Esophagus squamous epithelium (tissue), 5 donors: Measurements from ENCODE around the gene ACOT11. TPM values are rescaled to one million over a fixed set of nuclear protein-coding genes. Genes with fewer than 3 reads are reported as not detected.

Experiments used
- DNase-seq: peaks from one replicate; lab custom pipeline; 2025; lab: John Stamatoyannopoulos, UW
- H3K27ac ChIP-seq, 4 donors: fragments of 200-600 bp; sonication (generic); one replicate each; pipeline ENCODE4 v1.5.1; 2016 to 2019; ENCODE audit warnings: mild to moderate bottlenecking in 1 of 4
- H3K27me3 ChIP-seq, 4 donors: fragments of 200-600 bp; sonication (generic); 1 replicate in 3 of 4; 2 replicates in 1 of 4; pipeline versions ENCODE4 v1.5.1 to v1.6.0; 2017 to 2021; ENCODE audit warnings: antibody characterized with exemption in 1 of 4
- H3K36me3 ChIP-seq, 3 donors: fragments of 200-600 bp; sonication (generic); one replicate each; pipeline ENCODE4 v1.5.1; 2016 to 2019
- H3K4me1 ChIP-seq, 3 donors: fragments of 200-600 bp; sonication (generic); one replicate each; pipeline ENCODE4 v1.5.1; 2017 to 2019
- H3K4me3 ChIP-seq, 4 donors: fragments of 200-600 bp; sonication (generic); 1 replicate in 3 of 4; 2 replicates in 1 of 4; pipeline ENCODE4 v1.5.1; 2016 to 2019; ENCODE audit warnings: mild to moderate bottlenecking in 2 of 4, moderate library complexity in 1 of 4
- H3K9me3 ChIP-seq, 3 donors: fragments of 200-600 bp; sonication (generic); one replicate each; pipeline ENCODE4 v1.5.1; 2016 to 2019
- CTCF ChIP-seq, 6 experiments: fragments of 450-650 bp in 4 of 6; fragments of 200-600 bp in 2 of 6; sonication (generic) in 2 of 6; IDR thresholded peaks; one replicate each; pipeline ENCODE4 v1.5.1; 2016 to 2019; ENCODE audit warnings: antibody characterized with exemption in 6 of 6, mild to moderate bottlenecking in 4 of 6, moderate library complexity in 4 of 6
- POLR2A ChIP-seq, 4 donors: fragments of 450-650 bp; IDR thresholded peaks; one replicate each; pipeline ENCODE4 v1.6.1; 2017; ENCODE audit warnings: antibody characterized with exemption in 4 of 4, mild to moderate bottlenecking in 4 of 4, moderate library complexity in 3 of 4
- WGBS, 2 donors: methylation state at CpG; one replicate each; pipeline ENCODE4 v1.1.5; 2018; 5-methylcytosine and 5-hydroxymethylcytosine counted together
- intact Hi-C: fragments of 100-400 bp; cut with DNase I; formaldehyde crosslinking; loops from one replicate; pipeline ENCODE4 v1.15.0; 2022
- total RNA-seq, 4 donors: library from RNA; depleted of rRNA; stranded (reverse); fragments of >200 nt; gene quantifications; one replicate each; pipeline ENCODE4 v1.1.0, GENCODE V29; 2016
- donor health status: DM: yes; HTN: yes; CAD: no.

Gene ACOT11
- total RNA-seq, 4 donors from 2014 or later = 10.1 to 33.9 (median 20.3) TPM

- Histone ChIP-seq H3K9me3 (no peaks in the 10 kb centered on the region), H3K36me3 (peaks cover 0 to 52% (median 0%) of the 10 kb centered on the region in 3 donors), H3K4me1 (peaks cover 11 to 28% (median 18%) of the 10 kb centered on the region in 3 donors), H3K4me3 (no peak overlapping the region), H3K27ac (no peak overlapping the region), H3K27me3 (no peaks in the 10 kb centered on the region)
- DNase-seq = no peak
- TF ChIP-seq POLR2A (IDR thresholded peaks at IDR 0.05) = no peak
- no peak for TF ChIP-seq CTCF (IDR thresholded peaks at IDR 0.05)
- intact Hi-C loops = no loop called here
- 75% methylated on average over 5 to 11 of the region's 15 CpGs for WGBS, 2 donors
Measured at GRCh38 chr1:54585181-54586066, 37.4 kb downstream of the ACOT11 start.

GRCh38 chr1:54588377-54588776 is 40.3 kb downstream of the ACOT11 start:
- Histone ChIP-seq H3K27me3 (no peaks in the 10 kb centered on the region), H3K4me1 (no peaks in the 10 kb centered on the region), H3K9me3 (no peaks in the 10 kb centered on the region), H3K4me3 (no peak overlapping the region), H3K36me3 (peaks cover 0 to 74% (median 0%) of the 10 kb centered on the region in 3 donors), H3K27ac (no peak overlapping the region)
- 67 to 79% methylated on average over 2 of the region's 2 CpGs for WGBS, 2 donors
- TF ChIP-seq POLR2A (IDR thresholded peaks at IDR 0.05) (no peak), CTCF (IDR thresholded peaks at IDR 0.05) (no peak)
- no peak for DNase-seq
- intact Hi-C loops = no loop called here

- 86 to 93% methylated on average over 3 to 4 of the region's 5 CpGs for WGBS, 2 donors
- H3K4me3 ChIP-seq = no peak overlapping the region
- H3K27me3 ChIP-seq = no peaks in the 10 kb centered on the region
- no peak for DNase-seq
- H3K36me3 ChIP-seq = peaks cover 0 to 78% (median 5%) of the 10 kb centered on the region in 3 donors
- TF ChIP-seq CTCF (IDR thresholded peaks at IDR 0.05) (no peak), POLR2A (IDR thresholded peaks at IDR 0.05) (no peak)
- no peaks in the 10 kb centered on the region for H3K4me1 ChIP-seq
- H3K27ac ChIP-seq = no peak overlapping the region
- intact Hi-C loops = no loop called here
- no peaks in the 10 kb centered on the region for H3K9me3 ChIP-seq
Measured at GRCh38 chr1:54591127-54591756, 43.2 kb downstream of the ACOT11 start.

GRCh38 chr1:54593571-54594160 is 45.6 kb downstream of the ACOT11 start:
- TF ChIP-seq CTCF (IDR thresholded peaks at IDR 0.05) (no peak), POLR2A (IDR thresholded peaks at IDR 0.05) (no peak)
- peaks cover 0 to 81% (median 6%) of the 10 kb centered on the region in 3 donors for H3K36me3 ChIP-seq
- no peak overlapping the region for H3K27ac ChIP-seq
- no peaks in the 10 kb centered on the region for H3K4me1 ChIP-seq
- no peaks in the 10 kb centered on the region for H3K9me3 ChIP-seq
- intact Hi-C loops = no loop called here
- no peaks in the 10 kb centered on the region for H3K27me3 ChIP-seq
- no peak overlapping the region for H3K4me3 ChIP-seq
- WGBS, 2 donors = 90% methylated on average over 2 of the region's 10 CpGs; no CpG with 5 or more reads in 1 of the 2 donors
- DNase-seq = no peak
